HG03521 (cell line): ENCODE data around the gene HK1.

Source experiments
- ATAC-seq: cut with Tn5 transposase; IDR thresholded peaks from one replicate; pipeline ENCODE4 v1.9.1; 2021; ENCODE audit warnings: mild to moderate bottlenecking, moderate library complexity; ENCODE audit not compliant: unreplicated experiment

The HK1 gene

GRCh38 chr10:69415049-69415448, 136.8 kb downstream of the HK1 start:
- no peak for ATAC-seq

- no peak for ATAC-seq
Measured at GRCh38 chr10:69415951-69416350, 137.7 kb downstream of the HK1 start.

- ATAC-seq = no peak
Measured at GRCh38 chr10:69416695-69417094, 138.4 kb downstream of the HK1 start, which contains the start of gene TACR2. TSS of gene TACR2 (minus strand) at chr10:69416918. CDS start at chr10:69416323, 595 bp downstream.

GRCh38 chr10:69417542-69417941, 139.2 kb downstream of the HK1 start:
- ATAC-seq = no peak

- no peak for ATAC-seq
Measured at GRCh38 chr10:69418052-69418752, 139.9 kb downstream of the HK1 start.

GRCh38 chr10:69419096-69419743, 140.9 kb downstream of the HK1 start:
- ATAC-seq = no peak

- ATAC-seq = no peak
Measured at GRCh38 chr10:69419744-69420126, 141.4 kb downstream of the HK1 start.

- ATAC-seq = no peak
Measured at GRCh38 chr10:69421611-69422308, 143.5 kb downstream of the HK1 start.

GRCh38 chr10:69422676-69423075, 144.4 kb downstream of the HK1 start:
- ATAC-seq = no peak

- ATAC-seq = no peak
Measured at GRCh38 chr10:69425041-69425440, 146.7 kb downstream of the HK1 start.

GRCh38 chr10:69425511-69426298, 147.4 kb downstream of the HK1 start:
- no peak for ATAC-seq

GRCh38 chr10:69426376-69426727, 148.1 kb downstream of the HK1 start:
- no peak for ATAC-seq

- no peak for ATAC-seq
Measured at GRCh38 chr10:69428165-69428564, 149.9 kb downstream of the HK1 start.

- ATAC-seq = no peak
Measured at GRCh38 chr10:69434169-69434568, 155.9 kb downstream of the HK1 start.

- no peak for ATAC-seq
Measured at GRCh38 chr10:69434926-69435325, 156.6 kb downstream of the HK1 start.

- ATAC-seq = no peak
Measured at GRCh38 chr10:69435966-69436520, 157.7 kb downstream of the HK1 start.

- ATAC-seq = no peak
Measured at GRCh38 chr10:69437321-69438259, 159.3 kb downstream of the HK1 start.

GRCh38 chr10:69438536-69439349, 160.4 kb downstream of the HK1 start:
- no peak for ATAC-seq

GRCh38 chr10:69439350-69439739, 161.0 kb downstream of the HK1 start:
- ATAC-seq = no peak
